ENCODE measurements around the gene CACNA1E. TPM values are rescaled to one million over a fixed set of nuclear protein-coding genes. Genes with fewer than 3 reads are reported as not detected.

The CACNA1E gene
- total RNA-seq, 2 experiments from 2014 or later, result not detected

DNA sequence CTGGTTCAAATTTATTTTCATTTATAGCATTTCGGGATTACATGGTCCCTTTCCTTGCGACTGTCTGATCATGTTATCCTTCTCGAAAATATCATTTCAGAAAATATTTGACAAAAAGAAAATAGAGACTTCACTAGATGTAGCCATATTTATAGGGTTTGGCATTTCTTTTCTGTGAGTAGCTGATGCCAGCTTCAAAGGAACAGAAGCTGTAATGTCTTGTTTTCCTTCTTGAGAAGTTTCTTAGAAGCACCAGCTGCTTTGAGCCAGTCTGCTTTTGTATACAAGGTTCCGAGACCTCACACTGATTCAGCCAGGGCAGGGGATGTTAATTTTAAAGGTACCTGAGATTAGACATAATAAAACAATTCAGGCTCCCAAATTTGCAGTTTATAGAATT lies 329.9 kb downstream of the CACNA1E start:
- intact Hi-C loops (cut with micrococcal nuclease; ENCODE audit: unreplicated experiment), result no loop called here
- Histone ChIP-seq H4K20me1 (ENCODE audit: insufficient read depth, low read length) (no peaks in the 10 kb centered on the region), H3K4me3 (ENCODE audit: low read depth, low read length, poor library complexity, severe bottlenecking) (no peak overlapping the region), H3K36me3 (ENCODE audit: insufficient read depth, low read length) (no peaks in the 10 kb centered on the region), H2AFZ (ENCODE audit: low read length) (no peak overlapping the region), H3K9me2 (ENCODE audit: insufficient read depth, low read length) (no peaks in the 10 kb centered on the region), H3K4me1 (ENCODE audit: insufficient read depth, low read length, poor library complexity, severe bottlenecking) (no peaks in the 10 kb centered on the region), H3K79me2 (ENCODE audit: insufficient read depth, low read depth, low read length) (no peaks in the 10 kb centered on the region), H3K4me2 (ENCODE audit: low read length) (no peak overlapping the region), H3K27ac (ENCODE audit: low read depth, low read length, poor library complexity, severe bottlenecking) (no peak overlapping the region), H3K9me3 (ENCODE audit: low read length) (no peaks in the 10 kb centered on the region)
- CTCF ChIA-PET (ENCODE audit: unreplicated experiment), result no interaction called here
- TF ChIP-seq EZH2phosphoT487 (IDR thresholded peaks at IDR 0.05; ENCODE audit: borderline replicate concordance, low read depth, low read length) (no peak), CTCF (conservative IDR thresholded peaks at IDR 0.05; ENCODE audit: low read length) (no peak)
- BruUV-seq (replicated peaks), result no TSS peak
- POLR2A ChIA-PET, result no interaction called here
- no peak for DNase-seq (ENCODE audit: low spot score)

GRCh38 chr1:181816608-181817007 lies 333.3 kb downstream of the CACNA1E start:
- TF ChIP-seq EZH2phosphoT487 (IDR thresholded peaks at IDR 0.05; ENCODE audit: borderline replicate concordance, low read depth, low read length), result no peak
- no peak for TF ChIP-seq CTCF (conservative IDR thresholded peaks at IDR 0.05; ENCODE audit: low read length)
- intact Hi-C loops (cut with micrococcal nuclease; ENCODE audit: unreplicated experiment), result no loop called here
- Histone ChIP-seq H3K4me1 (ENCODE audit: insufficient read depth, low read length, poor library complexity, severe bottlenecking) (no peaks in the 10 kb centered on the region), H4K20me1 (ENCODE audit: insufficient read depth, low read length) (no peaks in the 10 kb centered on the region), H3K79me2 (ENCODE audit: insufficient read depth, low read depth, low read length) (no peaks in the 10 kb centered on the region), H3K27ac (ENCODE audit: low read depth, low read length, poor library complexity, severe bottlenecking) (no peak overlapping the region), H3K9me3 (ENCODE audit: low read length) (no peaks in the 10 kb centered on the region), H3K4me3 (ENCODE audit: low read depth, low read length, poor library complexity, severe bottlenecking) (no peak overlapping the region), H2AFZ (ENCODE audit: low read length) (no peak overlapping the region), H3K36me3 (ENCODE audit: insufficient read depth, low read length) (no peaks in the 10 kb centered on the region), H3K4me2 (ENCODE audit: low read length) (no peak overlapping the region), H3K9me2 (ENCODE audit: insufficient read depth, low read length) (no peaks in the 10 kb centered on the region)
- CTCF ChIA-PET (ENCODE audit: unreplicated experiment), result no interaction called here
- POLR2A ChIA-PET, result no interaction called here
- DNase-seq (ENCODE audit: low spot score), result no peak
- BruUV-seq (replicated peaks), result no TSS peak

DNA sequence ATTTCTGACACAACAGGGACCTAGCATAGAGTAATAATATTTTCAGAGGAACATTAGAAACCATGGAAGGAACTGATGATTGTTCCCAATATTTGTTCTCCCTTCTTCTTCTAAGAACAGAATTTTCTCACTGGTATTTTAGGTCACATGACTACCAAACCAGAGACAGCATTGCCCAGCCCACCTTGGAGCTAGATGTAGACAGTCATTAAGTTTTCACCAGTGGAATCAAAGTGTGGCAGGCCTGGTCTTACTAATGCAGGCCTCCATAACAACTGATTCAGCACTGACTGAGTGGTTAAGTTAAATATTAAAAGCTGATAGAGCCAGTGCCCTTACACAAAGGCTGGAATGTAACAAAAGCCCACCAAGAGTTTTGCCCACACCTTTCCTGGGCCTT lies 333.8 kb downstream of the CACNA1E start:
- Histone ChIP-seq H3K9me2 (ENCODE audit: insufficient read depth, low read length) (no peaks in the 10 kb centered on the region), H3K9me3 (ENCODE audit: low read length) (no peaks in the 10 kb centered on the region), H3K4me1 (ENCODE audit: insufficient read depth, low read length, poor library complexity, severe bottlenecking) (no peaks in the 10 kb centered on the region), H3K4me2 (ENCODE audit: low read length) (no peak overlapping the region), H3K27ac (ENCODE audit: low read depth, low read length, poor library complexity, severe bottlenecking) (no peak overlapping the region), H4K20me1 (ENCODE audit: insufficient read depth, low read length) (no peaks in the 10 kb centered on the region), H2AFZ (ENCODE audit: low read length) (no peak overlapping the region), H3K4me3 (ENCODE audit: low read depth, low read length, poor library complexity, severe bottlenecking) (no peak overlapping the region), H3K79me2 (ENCODE audit: insufficient read depth, low read depth, low read length) (no peaks in the 10 kb centered on the region), H3K36me3 (ENCODE audit: insufficient read depth, low read length) (no peaks in the 10 kb centered on the region)
- DNase-seq (ENCODE audit: low spot score), result no peak
- ChIA-PET CTCF (ENCODE audit: unreplicated experiment) (no interaction called here), POLR2A (no interaction called here)
- intact Hi-C loops (cut with micrococcal nuclease; ENCODE audit: unreplicated experiment), result no loop called here
- no peak for TF ChIP-seq EZH2phosphoT487 (IDR thresholded peaks at IDR 0.05; ENCODE audit: borderline replicate concordance, low read depth, low read length)
- no peak for TF ChIP-seq CTCF (conservative IDR thresholded peaks at IDR 0.05; ENCODE audit: low read length)
- no TSS peak for BruUV-seq (replicated peaks)

All from OCI-LY7 (cell line).